SK-N-SH treated with all-trans-retinoic acid at 6 μM for 48 hours (cell line): ENCODE results near the gene AFF1.

Experiments used
- ATAC-seq: fragments of 200-7000 bp; cut with Tn5 transposase; 3 replicates; pipeline ENCODE4 v1.9.1; 2020; ENCODE audit warnings: mild to moderate bottlenecking, moderate library complexity
- ARNTL ChIP-seq: fragments of 450-650 bp; formaldehyde crosslinking; IDR thresholded peaks from 2 replicates; pipeline ENCODE4 v1.5.0; 2020; ENCODE audit warnings: low read depth, mild to moderate bottlenecking, moderate library complexity, borderline replicate concordance
- BACH2 ChIP-seq: fragments of 250-450 bp; sonication (Bioruptor Pico); IDR thresholded peaks from 2 replicates; pipeline ENCODE4 v1.9.0; 2021; ENCODE audit warnings: mild to moderate bottlenecking, borderline replicate concordance
- CREB5 ChIP-seq: fragments of 250-450 bp; sonication (Bioruptor Pico); IDR thresholded peaks from 2 replicates; pipeline ENCODE4 v1.5.1; 2020; ENCODE audit warnings: low read depth, mild to moderate bottlenecking, moderate library complexity
- CSRNP3 ChIP-seq: fragments of 250-450 bp; sonication (Bioruptor Pico); IDR thresholded peaks from 2 replicates; pipeline ENCODE4 v1.5.1; 2021; ENCODE audit warnings: mild to moderate bottlenecking, moderate library complexity
- ESRRG ChIP-seq: fragments of 250-450 bp; sonication (Bioruptor Pico); IDR thresholded peaks from 2 replicates; pipeline ENCODE4 v1.6.1; 2021; ENCODE audit warnings: mild to moderate bottlenecking
- GLIS3 ChIP-seq: fragments of 250-450 bp; sonication (Bioruptor Pico); IDR thresholded peaks from 2 replicates; pipeline ENCODE4 v1.5.0; 2020; ENCODE audit warnings: mild to moderate bottlenecking, moderate library complexity
- ISL1 ChIP-seq: fragments of 250-450 bp; sonication (Bioruptor Pico); IDR thresholded peaks from 2 replicates; pipeline ENCODE4 v2.1.2; 2022; ENCODE audit warnings: mild to moderate bottlenecking, moderate library complexity
- OSR1 ChIP-seq: fragments of 250-450 bp; sonication (Bioruptor Pico); IDR thresholded peaks from 2 replicates; pipeline ENCODE4 v1.8.0; 2022; ENCODE audit warnings: moderate library complexity, mild to moderate bottlenecking, inconsistent platforms
- PATZ1 ChIP-seq: fragments of 250-450 bp; sonication (Bioruptor Pico); IDR thresholded peaks from 2 replicates; pipeline ENCODE4 v1.8.0; 2020; ENCODE audit warnings: mild to moderate bottlenecking, moderate library complexity, borderline replicate concordance
- PPARA ChIP-seq: fragments of 250-450 bp; sonication (Bioruptor Pico); IDR thresholded peaks from 2 replicates; pipeline ENCODE4 v1.5.0; 2020; ENCODE audit warnings: mild to moderate bottlenecking, borderline replicate concordance
- RARB ChIP-seq: fragments of 250-450 bp; sonication (Bioruptor Pico); IDR thresholded peaks from 2 replicates; pipeline ENCODE4 v1.8.0; 2021; ENCODE audit warnings: mild to moderate bottlenecking, moderate library complexity
- SNAI2 ChIP-seq: fragments of 250-450 bp; sonication (Bioruptor Pico); IDR thresholded peaks from 2 replicates; pipeline ENCODE4 v1.5.0; 2020; ENCODE audit warnings: mild to moderate bottlenecking, moderate library complexity
- TCF4 ChIP-seq: fragments of 250-450 bp; sonication (Bioruptor Pico); IDR thresholded peaks from 2 replicates; pipeline ENCODE4 v1.8.0; 2021; ENCODE audit warnings: mild to moderate bottlenecking, moderate library complexity, borderline replicate concordance
- TOX ChIP-seq: fragments of 250-450 bp; sonication (Bioruptor Pico); IDR thresholded peaks from 2 replicates; pipeline ENCODE4 v1.8.0; 2021; ENCODE audit warnings: mild to moderate bottlenecking, moderate library complexity, borderline replicate concordance
- TSHZ2 ChIP-seq: fragments of 250-450 bp; sonication (Bioruptor Pico); IDR thresholded peaks from 2 replicates; pipeline ENCODE4 v1.5.0; 2020; ENCODE audit warnings: mild to moderate bottlenecking, moderate library complexity
- ZFP3 ChIP-seq: fragments of 250-450 bp; sonication (Bioruptor Pico); IDR thresholded peaks from 2 replicates; pipeline ENCODE4 v1.5.0; 2020; ENCODE audit warnings: mild to moderate bottlenecking, moderate library complexity
- ZFP30 ChIP-seq: fragments of 450-650 bp; formaldehyde crosslinking; IDR thresholded peaks from 2 replicates; pipeline ENCODE4 v1.5.0; 2022; ENCODE audit warnings: mild to moderate bottlenecking, moderate library complexity
- ZNF565 ChIP-seq: fragments of 450-650 bp; formaldehyde crosslinking; conservative IDR thresholded peaks from 2 replicates; pipeline ENCODE4 v1.5.0; 2020; ENCODE audit warnings: low read depth, mild to moderate bottlenecking, moderate library complexity
- ZNF70 ChIP-seq: fragments of 450-650 bp; formaldehyde crosslinking; IDR thresholded peaks from 2 replicates; pipeline ENCODE4 v1.5.0; 2020; ENCODE audit warnings: mild to moderate bottlenecking, moderate library complexity
- ZNF8 ChIP-seq: fragments of 450-650 bp; formaldehyde crosslinking; IDR thresholded peaks from 2 replicates; pipeline ENCODE4 v1.5.0; 2020; ENCODE audit warnings: mild to moderate bottlenecking, moderate library complexity
- TF ChIP-seq, protein P1 (sequence below): fragments of 250-450 bp; sonication (Bioruptor Pico); IDR thresholded peaks from 2 replicates; pipeline ENCODE4 v1.8.0; 2021; ENCODE audit warnings: low read depth, mild to moderate bottlenecking, moderate library complexity, borderline replicate concordance

The AFF1 gene

DNA sequence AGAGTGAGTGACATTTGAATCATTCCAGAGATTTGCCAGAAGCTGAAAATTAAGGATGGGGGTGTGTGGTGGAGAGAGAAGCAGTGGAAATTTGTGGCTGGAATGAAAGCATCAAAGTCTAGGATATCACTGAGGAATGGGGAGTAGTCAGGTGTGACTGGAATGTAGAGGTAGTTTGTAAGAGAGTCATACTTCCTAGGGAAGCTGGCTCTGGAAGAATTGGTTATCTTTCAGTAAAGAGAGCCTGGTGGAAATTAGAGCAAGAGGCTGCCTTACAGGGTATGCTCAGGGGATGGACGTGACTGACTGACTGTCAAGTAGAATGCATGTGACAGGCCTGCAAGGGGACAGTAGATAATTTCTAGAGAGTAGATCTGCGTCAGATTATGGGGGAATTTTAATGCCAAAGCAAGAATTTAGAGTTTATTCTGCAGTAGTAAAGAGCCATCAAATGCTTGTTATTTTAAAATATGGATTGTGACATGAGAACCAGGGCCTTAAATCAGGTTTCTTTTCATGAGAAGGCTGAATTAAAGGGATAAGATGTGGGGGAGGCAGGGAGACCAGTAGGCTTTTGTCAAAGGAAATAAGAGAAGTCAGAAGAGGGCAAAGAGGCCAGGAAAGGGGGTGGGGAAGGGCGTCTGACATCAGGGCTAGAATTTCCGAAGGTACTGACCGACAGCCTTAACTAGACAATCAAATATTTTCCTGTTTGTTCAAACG, 109.9 kb downstream of the AFF1 start:
- no peak for ATAC-seq
- no peak for TF ChIP-seq CREB5 (CRISPR knock-in tag)
- no peak for TF ChIP-seq TCF4 (CRISPR knock-in tag)
- no peak for TF ChIP-seq ZNF565 (CRISPR knock-in tag)
- no peak for TF ChIP-seq ZFP3 (CRISPR knock-in tag)

- TF ChIP-seq TOX (no peak), ZNF565 (CRISPR knock-in tag) (no peak), ZNF8 (CRISPR knock-in tag) (no peak), PPARA (no peak), TCF4 (CRISPR knock-in tag) (no peak), GLIS3 (no peak), ESRRG (no peak), PATZ1 (CRISPR knock-in tag) (no peak), CSRNP3 (no peak), CREB5 (CRISPR knock-in tag) (no peak), ISL1 (CRISPR knock-in tag) (no peak), SNAI2 (CRISPR knock-in tag) (no peak), TSHZ2 (CRISPR knock-in tag) (no peak), ARNTL (no peak), RARB (CRISPR knock-in tag) (no peak), ZFP30 (CRISPR knock-in tag) (no peak), ZFP3 (CRISPR knock-in tag) (no peak)
- TF ChIP-seq, protein P1, sequence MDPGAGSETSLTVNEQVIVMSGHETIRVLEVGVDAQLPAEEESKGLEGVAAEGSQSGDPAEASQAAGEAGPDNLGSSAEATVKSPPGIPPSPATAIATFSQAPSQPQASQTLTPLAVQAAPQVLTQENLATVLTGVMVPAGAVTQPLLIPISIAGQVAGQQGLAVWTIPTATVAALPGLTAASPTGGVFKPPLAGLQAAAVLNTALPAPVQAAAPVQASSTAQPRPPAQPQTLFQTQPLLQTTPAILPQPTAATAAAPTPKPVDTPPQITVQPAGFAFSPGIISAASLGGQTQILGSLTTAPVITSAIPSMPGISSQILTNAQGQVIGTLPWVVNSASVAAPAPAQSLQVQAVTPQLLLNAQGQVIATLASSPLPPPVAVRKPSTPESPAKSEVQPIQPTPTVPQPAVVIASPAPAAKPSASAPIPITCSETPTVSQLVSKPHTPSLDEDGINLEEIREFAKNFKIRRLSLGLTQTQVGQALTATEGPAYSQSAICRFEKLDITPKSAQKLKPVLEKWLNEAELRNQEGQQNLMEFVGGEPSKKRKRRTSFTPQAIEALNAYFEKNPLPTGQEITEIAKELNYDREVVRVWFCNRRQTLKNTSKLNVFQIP (CRISPR knock-in tag) = no peak
- TF ChIP-seq, all 23 proteins: peak for 0
- ATAC-seq = no peak
These were observed 110.4 kb downstream of the AFF1 start for GRCh38 chr4:87045234-87045558.

DNA sequence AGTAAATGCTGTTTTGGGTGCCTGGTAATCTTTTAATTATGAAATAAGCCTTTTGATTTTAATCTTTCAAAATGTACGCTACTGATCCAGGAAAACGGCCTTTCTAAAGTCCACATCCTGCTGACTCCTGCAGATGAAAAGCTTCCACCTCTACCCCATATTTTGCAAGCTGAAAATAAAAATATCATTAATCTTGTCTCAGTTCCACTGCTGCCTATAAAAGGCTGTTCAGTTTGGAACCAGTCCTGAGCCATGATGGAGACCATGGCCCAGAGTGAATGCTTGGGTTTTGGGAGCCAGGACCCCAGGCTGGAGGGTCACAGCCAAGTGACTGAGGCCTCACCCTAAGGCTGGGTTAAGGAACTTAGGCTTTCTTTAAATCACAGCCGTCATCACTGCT, 110.8 kb downstream of the AFF1 start:
- TF ChIP-seq CSRNP3 (no peak), ZNF8 (CRISPR knock-in tag) (no peak), TOX (no peak), ZFP3 (CRISPR knock-in tag) (no peak), ZNF70 (no peak), PPARA (no peak), ISL1 (CRISPR knock-in tag) (no peak), GLIS3 (no peak), SNAI2 (CRISPR knock-in tag) (no peak), ESRRG (no peak), BACH2 (CRISPR knock-in tag) (no peak), TSHZ2 (CRISPR knock-in tag) (no peak), OSR1 (CRISPR knock-in tag) (no peak)
- no peak for ATAC-seq
